BLaER1 (cell line): ENCODE measurements around the gene UFD1.

Experiments
- H3K27ac ChIP-seq: shearing (Covaris generic); formaldehyde crosslinking; 2 replicates; pipeline ENCODE4 v1.8.1; 2022
- H3K27me3 ChIP-seq: shearing (Covaris generic); formaldehyde crosslinking; 2 replicates; pipeline ENCODE4 v1.8.1; 2022
- H3K36me3 ChIP-seq: shearing (Covaris generic); formaldehyde crosslinking; 2 replicates; pipeline ENCODE4 v1.8.1; 2022
- H3K4me1 ChIP-seq: shearing (Covaris generic); formaldehyde crosslinking; 2 replicates; pipeline ENCODE4 v1.8.1; 2022
- H3K4me2 ChIP-seq: shearing (Covaris generic); formaldehyde crosslinking; 2 replicates; pipeline ENCODE4 v1.8.1; 2022
- H3K4me3 ChIP-seq: shearing (Covaris generic); formaldehyde crosslinking; 2 replicates; pipeline ENCODE4 v1.8.1; 2022
- H3K9ac ChIP-seq: shearing (Covaris generic); formaldehyde crosslinking; 2 replicates; pipeline ENCODE4 v1.8.1; 2022
- H3K9me3 ChIP-seq: shearing (Covaris generic); formaldehyde crosslinking; 2 replicates; pipeline ENCODE4 v1.8.1; 2022
- H4K20me1 ChIP-seq: shearing (Covaris generic); formaldehyde crosslinking; 2 replicates; pipeline ENCODE4 v1.8.1; 2022
- Cebpa-rat ChIP-seq: shearing (Covaris generic); IDR thresholded peaks from 2 replicates; pipeline ENCODE4 v1.8.1; 2022

UFD1 gene

DNA sequence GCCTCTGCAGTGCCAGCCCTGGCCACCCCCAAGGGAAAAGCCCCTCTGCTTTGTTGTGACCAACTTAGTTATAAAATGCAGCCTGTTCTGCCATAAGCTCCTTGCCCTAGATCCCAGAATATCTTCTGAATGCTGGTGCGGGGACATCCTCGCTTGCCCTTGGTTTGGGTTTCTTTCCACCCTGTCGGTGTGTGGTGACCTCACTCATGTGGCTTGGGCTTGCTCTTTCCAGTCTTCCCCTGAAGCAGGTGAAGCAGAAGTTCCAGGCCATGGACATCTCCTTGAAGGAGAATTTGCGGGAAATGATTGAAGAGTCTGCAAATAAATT lies 28.5 kb upstream of the UFD1 start:
- H3K9ac ChIP-seq: no peak overlapping the region
- H3K4me2 ChIP-seq: no peak overlapping the region
- TF ChIP-seq Cebpa-rat: no peak
- H3K27me3 ChIP-seq: no peaks in the 10 kb centered on the region
- no peak overlapping the region for H3K4me3 ChIP-seq
- H4K20me1 ChIP-seq: no peaks in the 10 kb centered on the region; the same call in 1 of the 2 replicates
- no peaks in the 10 kb centered on the region for H3K9me3 ChIP-seq
- peaks cover 94% of the 10 kb centered on the region for H3K36me3 ChIP-seq
- H3K27ac ChIP-seq: no peak overlapping the region
- H3K4me1 ChIP-seq: peaks cover 19% of the 10 kb centered on the region

DNA sequence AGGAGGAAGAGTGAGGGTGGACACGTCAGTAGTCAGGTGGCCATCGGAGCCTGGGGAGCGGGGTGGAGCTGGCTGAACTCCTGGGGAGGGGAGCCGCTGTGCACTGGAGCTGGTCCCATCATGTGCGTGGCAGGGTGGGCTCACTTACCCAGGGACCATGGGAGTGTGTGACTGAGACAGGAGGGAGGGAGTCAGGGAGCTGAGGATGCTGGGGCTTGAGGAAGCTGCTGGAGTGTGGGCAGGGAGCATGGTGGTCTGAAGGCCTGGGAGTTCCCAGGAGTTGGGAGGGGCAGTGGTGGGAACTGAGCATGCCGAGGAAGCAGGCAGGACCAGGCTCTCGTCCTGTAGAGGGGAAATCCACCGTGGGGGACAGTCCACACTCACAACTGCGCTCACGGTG lies 27.2 kb upstream of the UFD1 start:
- Histone ChIP-seq H3K4me3 (no peak overlapping the region), H3K36me3 (peaks cover 87% of the 10 kb centered on the region)

DNA sequence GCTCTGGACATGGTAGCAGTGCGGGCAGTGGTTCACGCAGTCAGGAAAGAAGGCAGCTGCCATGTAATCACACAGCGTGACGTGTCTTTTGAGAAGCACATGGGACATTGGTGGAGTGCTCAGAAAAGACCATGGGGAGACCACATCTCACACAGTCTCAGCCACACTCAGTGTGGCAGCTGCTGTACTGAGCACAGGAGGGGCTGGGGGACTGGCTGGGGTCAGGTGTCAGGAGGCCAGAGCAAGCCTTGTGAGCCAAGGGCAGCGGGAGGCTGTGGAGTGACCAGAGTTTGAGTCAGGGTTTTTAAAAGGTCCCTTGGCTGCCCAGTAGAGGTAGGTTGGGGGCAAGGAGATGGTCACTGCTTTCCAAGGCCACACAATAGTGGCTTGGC lies 26.7 kb upstream of the UFD1 start:
- peaks cover 87% of the 10 kb centered on the region for H3K36me3 ChIP-seq
- peak overlapping the region; percentile 76 for H3K4me2 ChIP-seq
- no peak for TF ChIP-seq Cebpa-rat

More for the DNA sequence above, 27.2 kb upstream of the UFD1 start:
- Histone ChIP-seq H4K20me1 (no peaks in the 10 kb centered on the region; the same call in 1 of the 2 replicates), H3K27me3 (no peaks in the 10 kb centered on the region), H3K9ac (no peak overlapping the region), H3K27ac (peak overlapping the region; percentile 44; the same call in 1 of the 2 replicates), H3K9me3 (no peaks in the 10 kb centered on the region), H3K4me2 (peak overlapping the region; percentile 76), H3K4me1 (peaks cover 19% of the 10 kb centered on the region)
- no peak for TF ChIP-seq Cebpa-rat

DNA sequence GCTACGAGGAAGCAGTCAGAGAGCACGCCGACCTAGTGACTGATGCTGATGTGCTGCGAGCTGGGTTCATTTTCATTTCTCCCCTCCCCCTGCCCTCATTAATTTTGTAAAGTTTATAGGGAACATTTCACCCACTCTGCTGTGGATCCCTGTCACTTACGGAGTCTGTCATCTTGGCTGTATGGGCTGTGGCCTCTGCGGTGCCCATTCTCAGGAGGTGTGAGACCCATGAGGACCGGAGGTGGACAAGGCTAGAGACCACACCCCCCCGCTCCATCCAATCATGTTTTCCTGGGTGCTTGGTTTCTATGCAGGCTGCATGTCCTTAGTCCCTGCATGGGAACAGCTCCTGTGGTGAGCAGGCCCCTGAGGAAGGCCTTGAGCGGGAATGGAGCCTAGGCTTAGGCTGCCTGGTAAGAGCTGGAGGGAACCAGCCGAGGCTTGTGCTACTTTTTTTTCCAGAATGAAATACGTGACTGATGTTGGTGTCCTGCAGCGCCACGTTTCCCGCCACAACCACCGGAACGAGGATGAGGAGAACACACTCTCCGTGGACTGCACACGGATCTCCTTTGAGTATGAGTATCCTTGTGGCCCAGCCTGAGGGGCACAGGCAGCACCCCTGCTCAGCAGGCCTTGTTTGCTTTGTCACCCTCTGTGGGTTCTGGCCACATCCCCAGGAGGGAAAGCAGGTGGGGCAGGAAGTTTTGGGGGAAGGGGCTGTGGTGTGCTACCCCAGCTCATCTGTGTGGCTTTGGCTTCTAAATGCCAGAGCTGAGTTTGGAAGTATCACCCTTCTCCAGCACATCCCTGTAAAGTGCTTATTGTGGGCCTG lies 26.1 kb upstream of the UFD1 start:
- peaks cover 19% of the 10 kb centered on the region for H3K4me1 ChIP-seq
- TF ChIP-seq Cebpa-rat: no peak
- H4K20me1 ChIP-seq: no peaks in the 10 kb centered on the region; the same call in 1 of the 2 replicates
- H3K9ac ChIP-seq: peak overlapping the region; percentile 29; the same call in 1 of the 2 replicates
- no peaks in the 10 kb centered on the region for H3K9me3 ChIP-seq
- peaks cover 87% of the 10 kb centered on the region for H3K36me3 ChIP-seq
- H3K27me3 ChIP-seq: no peaks in the 10 kb centered on the region
- H3K4me2 ChIP-seq: peak overlapping the region; percentile 76
- no peak overlapping the region for H3K4me3 ChIP-seq
- peak overlapping the region; percentile 44 for H3K27ac ChIP-seq

More for the DNA sequence above, 26.7 kb upstream of the UFD1 start:
- Histone ChIP-seq H3K9ac (peak overlapping the region; percentile 29; the same call in 1 of the 2 replicates), H3K27ac (peak overlapping the region; percentile 44), H3K9me3 (no peaks in the 10 kb centered on the region), H3K4me3 (no peak overlapping the region), H4K20me1 (no peaks in the 10 kb centered on the region; the same call in 1 of the 2 replicates), H3K27me3 (no peaks in the 10 kb centered on the region), H3K4me1 (peaks cover 19% of the 10 kb centered on the region)

DNA sequence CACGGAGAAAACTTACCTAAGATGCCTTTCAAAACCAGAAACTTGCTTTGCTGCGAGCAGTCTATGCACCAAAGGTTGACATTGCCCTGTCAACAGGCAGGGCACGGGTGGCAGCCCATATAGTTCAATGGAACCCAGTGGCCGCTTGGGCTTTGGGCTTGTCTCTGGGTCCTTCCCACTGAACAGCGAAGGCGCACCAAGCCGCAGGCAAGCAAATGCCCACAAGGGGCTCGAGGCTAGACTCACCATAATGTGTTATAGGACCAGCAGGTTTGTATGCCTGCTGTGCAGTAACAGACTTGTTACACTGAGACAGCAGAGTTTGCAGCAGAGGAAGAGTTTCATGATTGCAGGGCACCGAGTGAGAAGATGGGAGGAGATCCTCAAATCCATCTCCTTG lies 24.9 kb upstream of the UFD1 start:
- no peak overlapping the region for H3K4me3 ChIP-seq
- no peak overlapping the region for H3K27ac ChIP-seq
- H3K27me3 ChIP-seq: no peaks in the 10 kb centered on the region
- H3K4me1 ChIP-seq: peaks cover 19% of the 10 kb centered on the region
- peaks cover 88% of the 10 kb centered on the region for H3K36me3 ChIP-seq
- H3K4me2 ChIP-seq: no peak overlapping the region
- no peaks in the 10 kb centered on the region; the same call in 1 of the 2 replicates for H4K20me1 ChIP-seq
- TF ChIP-seq Cebpa-rat: no peak
- no peak overlapping the region for H3K9ac ChIP-seq
- H3K9me3 ChIP-seq: no peaks in the 10 kb centered on the region

DNA sequence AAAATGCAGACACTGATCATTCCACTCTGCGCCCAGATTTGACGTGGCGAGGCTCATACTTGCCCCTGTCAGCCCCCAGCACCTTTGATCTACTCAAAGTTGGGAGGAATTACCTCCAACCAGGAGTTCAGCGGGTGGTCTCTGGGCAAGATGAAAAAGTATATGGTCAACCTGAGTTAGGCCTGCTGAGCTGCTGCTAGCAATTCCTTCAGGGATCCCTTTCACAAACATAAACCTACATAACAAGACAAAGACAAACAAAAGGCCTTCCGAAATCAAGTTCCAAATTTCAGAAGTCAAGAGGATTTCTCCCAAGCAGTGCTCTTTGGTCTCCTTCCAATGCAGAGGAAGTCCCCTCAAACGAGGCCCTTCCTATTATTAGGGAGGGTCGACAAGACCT lies 24.4 kb upstream of the UFD1 start:
- Histone ChIP-seq H3K27ac (no peak overlapping the region), H3K36me3 (peaks cover 89% of the 10 kb centered on the region), H3K4me1 (peaks cover 19% of the 10 kb centered on the region), H3K4me3 (no peak overlapping the region), H3K27me3 (no peaks in the 10 kb centered on the region), H3K4me2 (no peak overlapping the region), H3K9me3 (no peaks in the 10 kb centered on the region), H4K20me1 (no peaks in the 10 kb centered on the region; the same call in 1 of the 2 replicates), H3K9ac (no peak overlapping the region)
- no peak for TF ChIP-seq Cebpa-rat

DNA sequence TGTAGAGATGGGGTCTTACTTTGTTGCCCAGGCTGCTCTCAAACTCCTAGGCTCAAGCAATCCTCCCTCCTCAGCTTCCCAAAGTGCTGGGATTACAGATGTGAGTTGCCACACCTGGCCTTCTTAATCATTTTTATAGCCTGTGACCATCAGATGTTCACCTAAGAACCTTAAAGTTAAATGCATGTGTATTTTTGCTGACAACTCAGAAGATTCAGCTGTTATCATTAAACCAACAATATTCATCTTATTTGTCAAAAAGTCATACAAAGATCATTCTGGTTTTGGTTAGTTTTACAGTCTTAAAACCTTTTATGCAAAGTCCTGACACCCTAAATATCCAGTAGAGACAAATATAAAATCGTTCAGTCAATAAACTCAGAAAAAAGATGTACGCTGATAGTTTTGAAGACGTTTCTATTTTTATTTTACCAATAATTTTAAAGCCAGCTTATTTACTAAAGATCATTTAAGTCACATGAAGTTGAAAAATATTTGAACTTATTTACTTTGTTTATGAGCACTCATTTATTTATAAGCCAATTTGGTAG lies 23.0 kb upstream of the UFD1 start:
- TF ChIP-seq Cebpa-rat: no peak
- H3K4me1 ChIP-seq: peaks cover 19% of the 10 kb centered on the region

DNA sequence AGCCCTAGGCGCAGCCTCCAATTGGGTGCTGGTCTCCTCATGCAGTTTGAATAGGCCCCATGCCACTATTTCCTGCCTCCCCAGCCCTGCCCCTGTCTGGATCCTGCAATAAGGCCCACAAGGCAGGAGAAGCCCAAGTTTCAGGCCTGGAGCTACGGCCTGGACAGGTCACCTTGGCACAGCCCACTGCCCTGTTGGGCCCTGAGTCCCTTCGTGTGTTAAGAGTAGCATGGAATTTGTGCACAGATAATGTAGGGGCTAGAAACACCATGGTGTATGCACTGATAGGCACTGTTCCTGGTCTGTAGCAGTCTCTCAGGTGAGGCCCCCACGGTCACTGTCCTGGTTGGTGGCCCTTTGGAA lies 20.9 kb upstream of the UFD1 start:
- no peaks in the 10 kb centered on the region for H3K9me3 ChIP-seq
- no peaks in the 10 kb centered on the region for H3K27me3 ChIP-seq
- peaks cover 3% of the 10 kb centered on the region for H3K4me1 ChIP-seq
- H3K36me3 ChIP-seq: peaks cover 89% of the 10 kb centered on the region
- H3K27ac ChIP-seq: no peak overlapping the region
- no peak overlapping the region for H3K4me3 ChIP-seq
- H3K4me2 ChIP-seq: no peak overlapping the region
- no peak for TF ChIP-seq Cebpa-rat
- no peaks in the 10 kb centered on the region; the same call in 1 of the 2 replicates for H4K20me1 ChIP-seq
- no peak overlapping the region for H3K9ac ChIP-seq

More for the DNA sequence above, 23.0 kb upstream of the UFD1 start:
- Histone ChIP-seq H4K20me1 (no peaks in the 10 kb centered on the region; the same call in 1 of the 2 replicates), H3K27me3 (no peaks in the 10 kb centered on the region), H3K4me2 (no peak overlapping the region), H3K9ac (no peak overlapping the region), H3K9me3 (no peaks in the 10 kb centered on the region), H3K4me3 (no peak overlapping the region), H3K27ac (no peak overlapping the region), H3K36me3 (peaks cover 89% of the 10 kb centered on the region)

DNA sequence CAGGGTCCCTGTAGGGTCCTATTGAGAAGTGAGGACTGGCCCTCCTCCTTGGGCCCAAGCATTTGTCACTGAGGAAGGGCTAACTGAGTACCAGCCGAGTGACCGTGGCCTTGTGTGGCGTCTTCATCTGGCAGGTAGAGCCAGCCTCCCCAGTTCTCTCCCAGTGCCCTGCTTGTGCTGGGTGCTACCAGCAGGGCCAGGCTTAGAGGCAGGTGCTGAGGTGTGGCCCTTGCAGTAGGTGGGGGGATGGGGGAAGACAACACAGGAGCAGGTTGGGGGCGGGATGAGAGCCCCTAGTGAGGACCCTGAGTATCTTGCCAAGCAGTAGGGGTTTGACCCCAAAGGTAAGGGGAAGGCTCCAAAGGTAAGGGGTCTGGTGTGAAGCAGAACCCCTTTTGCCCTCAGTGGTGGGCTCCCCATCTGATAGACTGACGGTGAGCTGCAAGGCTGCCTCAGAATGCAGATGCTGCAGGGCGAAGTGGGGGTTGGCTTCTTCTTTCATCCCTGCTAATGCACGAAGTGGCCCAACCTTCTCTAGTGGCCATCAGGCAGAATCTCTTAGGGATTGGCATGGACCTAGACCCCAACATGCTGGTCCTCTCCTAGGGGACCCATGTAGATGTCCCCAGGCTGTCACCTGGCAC lies 20.4 kb upstream of the UFD1 start:
- no peaks in the 10 kb centered on the region for H3K9me3 ChIP-seq
- no peaks in the 10 kb centered on the region for H3K4me1 ChIP-seq
- no peak overlapping the region for H3K4me3 ChIP-seq
- TF ChIP-seq Cebpa-rat: no peak
- no peak overlapping the region for H3K27ac ChIP-seq
- peaks cover 91% of the 10 kb centered on the region for H3K36me3 ChIP-seq
- H4K20me1 ChIP-seq: no peaks in the 10 kb centered on the region; the same call in 1 of the 2 replicates
- no peak overlapping the region for H3K9ac ChIP-seq
- H3K4me2 ChIP-seq: no peak overlapping the region
- no peaks in the 10 kb centered on the region for H3K27me3 ChIP-seq

DNA sequence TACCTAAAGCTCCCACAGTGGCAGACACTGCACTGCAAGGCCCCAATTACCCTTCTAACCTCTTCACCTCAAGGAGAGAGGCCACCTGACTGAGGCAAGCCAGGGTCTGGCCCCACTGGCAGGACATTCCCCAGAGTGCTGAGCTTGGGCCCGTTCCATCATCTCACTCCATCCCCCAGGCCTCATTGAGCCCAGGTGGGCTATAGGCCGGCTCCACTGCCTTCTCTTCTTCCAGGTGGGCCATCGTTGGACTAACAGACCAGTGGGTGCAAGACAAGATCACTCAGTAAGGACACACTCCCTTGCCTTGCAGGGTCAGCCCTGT lies 19.8 kb upstream of the UFD1 start:
- H3K36me3 ChIP-seq: peaks cover 91% of the 10 kb centered on the region
- H3K9me3 ChIP-seq: no peaks in the 10 kb centered on the region
- H3K27ac ChIP-seq: no peak overlapping the region
- H3K4me2 ChIP-seq: no peak overlapping the region
- H3K4me3 ChIP-seq: no peak overlapping the region
- H4K20me1 ChIP-seq: no peaks in the 10 kb centered on the region; the same call in 1 of the 2 replicates
- no peaks in the 10 kb centered on the region for H3K27me3 ChIP-seq
- H3K9ac ChIP-seq: no peak overlapping the region
- no peak for TF ChIP-seq Cebpa-rat
- no peaks in the 10 kb centered on the region for H3K4me1 ChIP-seq
